Measurements from ENCODE around the gene PCDHB3. TPM values are rescaled to one million over a fixed set of nuclear protein-coding genes. Genes with fewer than 3 reads are reported as not detected.
"Not testable (repeated sequence)": the region's sequence is repeated elsewhere in the genome, so short reads cannot be mapped to it uniquely, and the experiment has no call there.

PCDHB3 gene
- total RNA-seq, 1 donor from 2014 or later: 1.1 TPM

DNA sequence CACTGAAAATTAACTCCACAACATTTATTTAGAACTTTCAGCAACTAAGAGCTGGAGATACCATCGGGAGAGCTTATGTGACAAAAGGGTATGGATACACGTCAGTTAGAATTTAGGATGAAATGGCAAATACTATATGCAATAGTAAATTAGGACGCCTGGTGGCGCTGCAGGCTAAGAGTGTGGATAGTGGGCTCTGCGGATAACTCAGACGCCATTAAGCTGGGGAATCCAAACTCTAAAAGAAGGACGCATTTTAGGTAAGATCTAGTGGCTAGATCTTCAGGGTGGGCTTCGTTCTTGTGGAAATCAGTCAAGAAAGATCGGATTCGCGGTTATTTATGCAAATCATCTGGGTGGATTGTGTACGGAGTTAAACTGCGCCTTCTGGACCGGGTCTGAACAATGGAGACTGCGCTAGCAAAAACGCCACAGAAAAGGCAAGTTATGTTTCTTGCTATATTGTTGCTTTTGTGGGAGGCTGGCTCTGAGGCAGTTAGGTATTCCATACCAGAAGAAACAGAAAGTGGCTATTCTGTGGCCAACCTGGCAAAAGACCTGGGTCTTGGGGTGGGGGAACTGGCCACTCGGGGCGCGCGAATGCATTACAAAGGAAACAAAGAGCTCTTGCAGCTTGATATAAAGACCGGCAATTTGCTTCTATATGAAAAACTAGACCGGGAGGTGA lies 34.9 kb downstream of the PCDHB3 start, which contains the start of gene PCDHB5:
PCDHB5 (plus strand) TSS at position 177 of the 688 bp plus-strand sequence; CDS start at position 406, 229 bp downstream.
- Histone ChIP-seq H3K9me3 (peaks cover 45 to 83% of the 10 kb centered on the region in 2 donors), H3K36me3 (no peaks in the 10 kb centered on the region), H3K27ac (no peak within 1 kb of the TSS), H3K27me3 (no peaks in the 10 kb centered on the region), H3K4me3 (peak within 1 kb of the TSS; percentile 31 to 53), H3K4me1 (no peaks in the 10 kb centered on the region)
- TF ChIP-seq CTCF (IDR thresholded peaks at IDR 0.05): peak in 2 of 3 experiments; percentile 16 to 39
- DNase-seq (ENCODE audit: low spot score in 2 of 2): no peak
- intact Hi-C loops (cut with DNase I): no loop called here

- Histone ChIP-seq H3K9me3 (peaks cover 49 to 88% of the 10 kb centered on the region in 2 donors), H3K36me3 (no peaks in the 10 kb centered on the region), H3K27me3 (no peaks in the 10 kb centered on the region), H3K27ac (no peak overlapping the region), H3K4me1 (no peaks in the 10 kb centered on the region), H3K4me3 (peak overlapping the region; percentile 31 to 53)
- intact Hi-C loops (cut with DNase I): no loop called here
- TF ChIP-seq CTCF (IDR thresholded peaks at IDR 0.05): no peak
- DNase-seq (ENCODE audit: low spot score in 2 of 2): no peak
These were observed 35.5 kb downstream of the PCDHB3 start for GRCh38 chr5:141135718-141136266.

DNA sequence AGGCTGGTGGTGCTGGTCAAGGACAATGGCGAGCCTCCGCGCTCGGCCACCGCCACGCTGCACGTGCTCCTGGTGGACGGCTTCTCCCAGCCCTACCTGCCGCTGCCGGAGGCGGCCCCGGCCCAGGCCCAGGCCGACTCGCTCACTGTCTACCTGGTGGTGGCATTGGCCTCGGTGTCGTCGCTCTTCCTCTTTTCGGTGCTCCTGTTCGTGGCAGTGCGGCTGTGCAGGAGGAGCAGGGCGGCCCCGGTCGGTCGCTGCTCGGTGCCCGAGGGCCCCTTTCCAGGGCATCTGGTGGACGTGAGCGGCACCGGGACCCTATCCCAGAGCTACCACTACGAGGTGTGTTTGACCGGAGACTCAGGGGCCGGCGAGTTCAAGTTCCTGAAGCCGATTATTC lies 37.1 kb downstream of the PCDHB3 start:
- H3K36me3 ChIP-seq; intact Hi-C loops (cut with DNase I); H3K27me3 ChIP-seq; H3K4me1 ChIP-seq; H3K4me3 ChIP-seq; H3K27ac ChIP-seq; DNase-seq (ENCODE audit: low spot score in 2 of 2): not testable (repeated sequence)
- peaks cover 46 to 94% of the 10 kb centered on the region in 2 donors for H3K9me3 ChIP-seq

DNA sequence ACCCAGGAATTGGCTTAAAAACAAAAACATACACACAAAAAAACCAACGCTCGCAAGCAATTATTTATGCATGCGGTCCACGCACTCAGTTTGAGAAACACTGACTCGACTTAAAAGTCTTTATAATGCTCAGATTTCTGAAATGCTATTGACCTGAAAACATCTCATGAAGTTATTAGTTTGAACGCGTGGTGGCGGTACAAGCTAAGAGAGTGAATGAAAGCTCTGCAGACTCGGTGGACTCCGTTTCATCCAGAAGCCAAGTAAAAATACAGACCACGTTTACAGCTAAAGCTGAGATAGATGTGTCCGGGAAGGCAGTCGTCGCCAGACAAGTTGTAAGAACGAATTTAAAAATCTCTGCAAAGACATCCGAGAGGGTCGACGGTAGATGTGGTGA lies 49.5 kb downstream of the PCDHB3 start, which contains the start of gene PCDHB6:
PCDHB6 (plus strand) TSS at position 246 of the 400 bp plus-strand sequence. CDS start 201 bp downstream, outside the sequence.
- intact Hi-C loops (cut with DNase I): no loop called here
- Histone ChIP-seq H3K9me3 (peaks cover 41 to 82% of the 10 kb centered on the region in 2 donors), H3K27me3 (no peaks in the 10 kb centered on the region), H3K4me3 (peak within 1 kb of the TSS; percentile 18 to 28), H3K4me1 (no peaks in the 10 kb centered on the region), H3K27ac (no peak within 1 kb of the TSS), H3K36me3 (no peaks in the 10 kb centered on the region)
- DNase-seq (ENCODE audit: low spot score in 2 of 2): no peak
- TF ChIP-seq CTCF (IDR thresholded peaks at IDR 0.05): no peak

DNA sequence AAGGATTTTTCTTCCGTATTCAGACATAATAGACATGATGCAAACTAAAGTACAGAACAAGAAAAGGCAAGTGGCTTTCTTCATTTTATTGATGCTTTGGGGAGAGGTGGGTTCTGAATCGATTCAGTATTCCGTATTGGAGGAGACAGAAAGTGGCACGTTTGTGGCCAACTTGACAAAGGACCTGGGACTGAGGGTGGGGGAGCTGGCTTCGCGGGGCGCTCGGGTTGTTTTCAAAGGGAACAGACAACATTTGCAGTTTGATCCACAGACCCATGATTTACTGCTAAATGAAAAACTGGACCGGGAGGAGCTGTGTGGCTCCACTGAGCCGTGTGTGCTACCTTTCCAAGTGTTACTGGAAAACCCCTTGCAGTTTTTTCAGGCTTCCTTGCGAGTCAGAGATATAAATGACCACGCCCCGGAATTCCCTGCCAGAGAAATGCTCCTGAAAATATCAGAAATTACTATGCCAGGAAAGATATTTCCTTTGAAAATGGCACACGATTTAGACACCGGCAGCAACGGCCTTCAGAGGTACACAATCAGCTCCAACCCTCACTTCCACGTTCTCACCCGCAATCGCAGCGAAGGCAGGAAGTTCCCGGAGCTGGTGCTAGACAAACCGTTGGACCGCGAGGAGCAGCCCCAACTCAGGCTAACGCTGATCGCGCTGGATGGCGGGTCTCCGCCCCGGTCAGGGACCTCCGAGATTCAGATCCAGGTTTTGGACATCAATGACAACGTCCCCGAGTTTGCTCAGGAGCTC lies 50.1 kb downstream of the PCDHB3 start:
- no peaks in the 10 kb centered on the region for H3K27me3 ChIP-seq
- TF ChIP-seq CTCF (IDR thresholded peaks at IDR 0.05): no peak
- no peaks in the 10 kb centered on the region for H3K4me1 ChIP-seq
- intact Hi-C loops (cut with DNase I): no loop called here
- no peak for DNase-seq (ENCODE audit: low spot score in 2 of 2)
- H3K27ac ChIP-seq: no peak overlapping the region
- H3K4me3 ChIP-seq: peak overlapping the region; percentile 18 to 28
- H3K9me3 ChIP-seq: peaks cover 45 to 84% of the 10 kb centered on the region in 2 donors
- no peaks in the 10 kb centered on the region for H3K36me3 ChIP-seq

- DNase-seq (ENCODE audit: low spot score in 2 of 2): no peak
- Histone ChIP-seq H3K4me3 (no peak overlapping the region), H3K27ac (no peak overlapping the region), H3K4me1 (no peaks in the 10 kb centered on the region), H3K27me3 (no peaks in the 10 kb centered on the region), H3K36me3 (no peaks in the 10 kb centered on the region), H3K9me3 (peaks cover 50 to 84% of the 10 kb centered on the region in 2 donors)
- TF ChIP-seq CTCF (IDR thresholded peaks at IDR 0.05): no peak
- intact Hi-C loops (cut with DNase I): no loop called here
These were observed 50.7 kb downstream of the PCDHB3 start for GRCh38 chr5:141150993-141151325.

- intact Hi-C loops (cut with DNase I); H3K27me3 ChIP-seq; H3K36me3 ChIP-seq; DNase-seq (ENCODE audit: low spot score in 2 of 2); H3K4me1 ChIP-seq; H3K27ac ChIP-seq; H3K4me3 ChIP-seq: not testable (repeated sequence)
- H3K9me3 ChIP-seq: peaks cover 55 to 88% of the 10 kb centered on the region in 2 donors
These were observed 51.4 kb downstream of the PCDHB3 start for GRCh38 chr5:141151632-141152031.

DNA sequence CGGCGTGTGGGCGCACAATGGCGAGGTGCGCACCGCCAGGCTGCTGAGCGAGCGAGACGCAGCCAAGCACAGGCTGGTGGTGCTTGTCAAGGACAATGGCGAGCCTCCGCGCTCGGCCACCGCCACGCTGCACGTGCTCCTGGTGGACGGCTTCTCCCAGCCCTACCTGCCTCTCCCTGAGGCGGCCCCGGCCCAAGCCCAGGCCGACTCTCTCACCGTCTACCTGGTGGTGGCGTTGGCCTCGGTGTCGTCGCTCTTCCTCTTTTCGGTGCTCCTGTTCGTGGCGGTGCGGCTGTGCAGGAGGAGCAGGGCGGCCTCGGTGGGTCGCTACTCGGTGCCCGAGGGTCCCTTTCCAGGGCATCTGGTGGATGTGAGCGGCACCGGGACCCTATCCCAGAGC lies 51.8 kb downstream of the PCDHB3 start:
- H3K27ac ChIP-seq; H3K4me1 ChIP-seq; H3K36me3 ChIP-seq; intact Hi-C loops (cut with DNase I); H3K27me3 ChIP-seq; H3K4me3 ChIP-seq; DNase-seq (ENCODE audit: low spot score in 2 of 2): not testable (repeated sequence)
- peaks cover 59 to 92% of the 10 kb centered on the region in 2 donors for H3K9me3 ChIP-seq

Data from ascending aorta (tissue), 2 donors.